HUES6 (cell line): ENCODE measurements around the gene SMYD3.

Experiments
- H3K27ac ChIP-seq: 2 replicates; pipeline ENCODE4 v1.7.0; 2013; ENCODE audit warnings: low read depth, mild to moderate bottlenecking, low read length, inconsistent platforms
- H3K27me3 ChIP-seq: 2 replicates; pipeline ENCODE4 v1.6.1; 2013; ENCODE audit warnings: low read length; ENCODE audit not compliant: control insufficient read depth, insufficient read depth
- H3K36me3 ChIP-seq: 2 replicates; pipeline ENCODE4 v1.6.1; 2013; ENCODE audit warnings: low read length; ENCODE audit not compliant: control insufficient read depth, insufficient read depth
- H3K4me1 ChIP-seq: 2 replicates; pipeline ENCODE4 v1.6.1; 2013; ENCODE audit warnings: low read length; ENCODE audit not compliant: control insufficient read depth, insufficient read depth
- H3K4me3 ChIP-seq: 2 replicates; pipeline ENCODE4 v1.5.1; 2013; ENCODE audit warnings: low read depth, low read length
- H3K9ac ChIP-seq: one replicate; pipeline ENCODE4 v1.6.1; 2013; ENCODE audit warnings: mild to moderate bottlenecking, low read length
- H3K9me3 ChIP-seq: 2 replicates; pipeline ENCODE4 v1.6.1; 2013; ENCODE audit warnings: low read depth, low read length; ENCODE audit not compliant: control insufficient read depth, insufficient read depth

SMYD3 gene

GRCh38 chr1:246533371-246533905 is 26.4 kb upstream of the SMYD3 start:
- 0 out of 2 replicates have a peak, but pooled peaks cover under 1% of the 10 kb centered on the region for H3K36me3 ChIP-seq
- H3K9me3 ChIP-seq, result peaks cover 20% of the 10 kb centered on the region
- peaks cover 4% of the 10 kb centered on the region; the same call in 1 of the 2 replicates for H3K4me1 ChIP-seq
- no peaks in the 10 kb centered on the region for H3K27me3 ChIP-seq
- H3K4me3 ChIP-seq, result no peak overlapping the region
- no peak overlapping the region for H3K9ac ChIP-seq
- H3K27ac ChIP-seq, result no peak overlapping the region

- Histone ChIP-seq H3K9me3 (peaks cover 20% of the 10 kb centered on the region), H3K4me1 (no peaks in the 10 kb centered on the region), H3K9ac (no peak overlapping the region), H3K27me3 (no peaks in the 10 kb centered on the region), H3K4me3 (no peak overlapping the region), H3K27ac (no peak overlapping the region), H3K36me3 (no peaks in the 10 kb centered on the region)
Observed at GRCh38 chr1:246532519-246532918, 25.4 kb upstream of the SMYD3 start.

- no peak overlapping the region for H3K4me3 ChIP-seq
- no peaks in the 10 kb centered on the region for H3K36me3 ChIP-seq
- H3K4me1 ChIP-seq, result no peaks in the 10 kb centered on the region
- H3K27ac ChIP-seq, result no peak overlapping the region
- H3K9ac ChIP-seq, result no peak overlapping the region
- H3K9me3 ChIP-seq, result peaks cover 20% of the 10 kb centered on the region
- H3K27me3 ChIP-seq, result no peaks in the 10 kb centered on the region
Observed at GRCh38 chr1:246530482-246530881, 23.4 kb upstream of the SMYD3 start.

GRCh38 chr1:246528933-246529731 is 22.1 kb upstream of the SMYD3 start:
- H3K27ac ChIP-seq, result no peak overlapping the region
- H3K4me1 ChIP-seq, result no peaks in the 10 kb centered on the region
- no peak overlapping the region for H3K9ac ChIP-seq
- no peaks in the 10 kb centered on the region for H3K27me3 ChIP-seq
- H3K9me3 ChIP-seq, result peaks cover 20% of the 10 kb centered on the region
- H3K4me3 ChIP-seq, result no peak overlapping the region
- H3K36me3 ChIP-seq, result no peaks in the 10 kb centered on the region

- peaks cover 20% of the 10 kb centered on the region for H3K9me3 ChIP-seq
Observed at GRCh38 chr1:246527402-246528088, 20.5 kb upstream of the SMYD3 start.

GRCh38 chr1:246526915-246527314 is 19.8 kb upstream of the SMYD3 start:
- Histone ChIP-seq H3K4me1 (no peaks in the 10 kb centered on the region), H3K9ac (no peak overlapping the region), H3K9me3 (peaks cover 15% of the 10 kb centered on the region), H3K4me3 (no peak overlapping the region), H3K27ac (no peak overlapping the region), H3K36me3 (no peaks in the 10 kb centered on the region), H3K27me3 (no peaks in the 10 kb centered on the region)

More at GRCh38 chr1:246527402-246528088, 20.5 kb upstream of the SMYD3 start:
- Histone ChIP-seq H3K27me3 (no peaks in the 10 kb centered on the region), H3K9ac (no peak overlapping the region), H3K27ac (no peak overlapping the region), H3K4me3 (no peak overlapping the region), H3K36me3 (no peaks in the 10 kb centered on the region), H3K4me1 (no peaks in the 10 kb centered on the region)

- no peak overlapping the region for H3K4me3 ChIP-seq
Observed at GRCh38 chr1:246526380-246526779, 19.3 kb upstream of the SMYD3 start.

GRCh38 chr1:246519514-246519913 is 12.4 kb upstream of the SMYD3 start:
- Histone ChIP-seq H3K4me3 (no peak overlapping the region), H3K4me1 (no peaks in the 10 kb centered on the region), H3K27me3 (no peaks in the 10 kb centered on the region), H3K36me3 (no peaks in the 10 kb centered on the region), H3K9ac (no peak overlapping the region), H3K27ac (no peak overlapping the region), H3K9me3 (peaks cover 36% of the 10 kb centered on the region)

More at GRCh38 chr1:246526380-246526779, 19.3 kb upstream of the SMYD3 start:
- H3K4me1 ChIP-seq, result no peaks in the 10 kb centered on the region
- H3K9me3 ChIP-seq, result peaks cover 10% of the 10 kb centered on the region
- H3K27ac ChIP-seq, result no peak overlapping the region
- no peak overlapping the region for H3K9ac ChIP-seq
- no peaks in the 10 kb centered on the region for H3K27me3 ChIP-seq
- no peaks in the 10 kb centered on the region for H3K36me3 ChIP-seq

GRCh38 chr1:246518456-246519205 is 11.6 kb upstream of the SMYD3 start:
- H3K36me3 ChIP-seq, result no peaks in the 10 kb centered on the region
- no peaks in the 10 kb centered on the region for H3K27me3 ChIP-seq
- no peaks in the 10 kb centered on the region for H3K4me1 ChIP-seq
- H3K4me3 ChIP-seq, result no peak overlapping the region
- no peak overlapping the region for H3K9ac ChIP-seq
- peaks cover 43% of the 10 kb centered on the region for H3K9me3 ChIP-seq
- H3K27ac ChIP-seq, result no peak overlapping the region

- no peaks in the 10 kb centered on the region for H3K4me1 ChIP-seq
- H3K9ac ChIP-seq, result no peak overlapping the region
- H3K9me3 ChIP-seq, result peaks cover 46% of the 10 kb centered on the region
- no peaks in the 10 kb centered on the region for H3K27me3 ChIP-seq
- no peaks in the 10 kb centered on the region for H3K36me3 ChIP-seq
- H3K27ac ChIP-seq, result no peak overlapping the region
- no peak overlapping the region for H3K4me3 ChIP-seq
Observed at GRCh38 chr1:246517391-246517790, 10.3 kb upstream of the SMYD3 start.
